Activated CD4-positive, alpha-beta T cell treated with anti-CD3 and anti-CD28 coated beads, Interleukin-2, amount 50 U/mL, for 24 hours (primary cell): ENCODE results near the gene MYBBP1A.

Source experiments
- DNase-seq, 2 donors: peaks; one replicate each; pipeline ENCODE4 v3.0.0-alpha.2; 2020; ENCODE audit warnings: low read depth in 1 of 2, low spot score in 1 of 2

MYBBP1A gene

DNA sequence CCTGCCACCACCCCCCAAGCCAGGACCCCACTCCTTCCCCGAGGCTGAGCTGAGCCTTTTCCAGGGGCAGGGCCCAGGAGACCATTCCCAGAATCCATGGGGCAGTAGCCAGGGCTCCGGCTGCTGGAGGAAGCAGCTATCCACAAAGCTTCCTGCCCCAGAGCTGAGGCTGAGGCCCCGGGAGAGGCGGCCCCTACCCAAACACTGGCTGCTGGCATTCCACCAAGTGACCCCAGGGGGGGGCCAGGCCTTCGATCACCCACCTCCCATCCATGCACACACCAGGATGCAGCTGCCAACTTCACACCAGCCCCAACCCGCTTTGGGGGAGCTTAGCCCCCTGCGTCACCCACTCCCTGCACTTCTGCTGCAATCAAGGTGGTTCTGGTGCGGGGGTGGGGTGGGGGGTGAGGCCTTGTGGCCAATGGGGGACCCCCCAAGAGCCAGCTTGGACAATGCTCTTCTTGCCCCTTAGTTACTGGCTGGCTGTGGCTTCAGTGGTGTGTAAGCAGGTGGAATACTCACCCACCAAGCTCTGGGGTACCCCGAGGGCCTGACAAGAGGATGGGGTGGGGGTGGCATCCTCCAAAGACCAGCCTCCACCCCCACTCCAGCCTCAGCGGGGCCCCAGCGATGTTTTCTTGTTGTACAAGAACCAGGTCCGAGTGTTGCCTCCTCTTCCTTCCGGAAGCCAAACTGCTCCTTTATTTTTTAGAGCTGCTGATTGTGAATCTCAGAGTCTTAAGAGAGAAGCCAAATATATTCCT lies 16.8 kb downstream of the MYBBP1A start:
- DNase-seq, result no peak

DNA sequence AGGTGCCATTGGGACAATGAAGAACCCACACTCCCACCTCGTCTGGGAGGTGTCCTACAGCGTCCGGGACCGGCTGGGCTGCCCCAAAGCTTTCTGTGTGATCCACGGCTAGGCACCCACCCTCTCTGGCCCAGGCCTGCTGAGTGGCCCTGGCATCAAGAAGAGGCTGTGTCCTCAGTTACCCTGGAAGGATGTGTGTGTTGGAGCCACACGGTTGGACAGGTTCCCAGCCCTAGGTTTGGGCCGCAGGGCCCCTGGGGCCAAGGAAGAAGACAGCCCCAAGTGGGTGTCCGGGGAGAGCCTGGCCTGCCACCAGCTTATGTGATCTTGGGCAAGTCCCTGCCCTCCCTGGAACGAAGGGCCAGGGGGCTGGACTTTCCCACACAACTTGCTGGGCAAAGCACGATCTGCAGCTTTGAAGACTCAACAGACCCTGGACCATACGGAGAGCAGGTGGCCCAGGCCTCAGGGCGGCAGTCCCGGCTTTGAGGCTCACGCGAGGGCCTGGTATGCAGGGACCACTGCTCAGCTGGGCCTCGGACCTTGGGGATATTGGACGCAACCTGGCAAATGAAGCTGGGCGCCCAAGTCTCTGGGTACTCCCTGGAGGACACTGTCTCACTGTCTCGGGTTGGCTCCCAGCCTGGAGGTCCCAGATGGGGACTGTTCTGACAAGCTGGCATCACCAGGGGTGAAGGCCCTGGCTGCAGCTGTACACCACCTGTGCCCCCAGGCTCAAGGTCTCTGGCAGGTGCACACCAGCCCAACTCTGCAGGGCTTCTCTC lies 17.5 kb downstream of the MYBBP1A start:
- no peak for DNase-seq

DNA sequence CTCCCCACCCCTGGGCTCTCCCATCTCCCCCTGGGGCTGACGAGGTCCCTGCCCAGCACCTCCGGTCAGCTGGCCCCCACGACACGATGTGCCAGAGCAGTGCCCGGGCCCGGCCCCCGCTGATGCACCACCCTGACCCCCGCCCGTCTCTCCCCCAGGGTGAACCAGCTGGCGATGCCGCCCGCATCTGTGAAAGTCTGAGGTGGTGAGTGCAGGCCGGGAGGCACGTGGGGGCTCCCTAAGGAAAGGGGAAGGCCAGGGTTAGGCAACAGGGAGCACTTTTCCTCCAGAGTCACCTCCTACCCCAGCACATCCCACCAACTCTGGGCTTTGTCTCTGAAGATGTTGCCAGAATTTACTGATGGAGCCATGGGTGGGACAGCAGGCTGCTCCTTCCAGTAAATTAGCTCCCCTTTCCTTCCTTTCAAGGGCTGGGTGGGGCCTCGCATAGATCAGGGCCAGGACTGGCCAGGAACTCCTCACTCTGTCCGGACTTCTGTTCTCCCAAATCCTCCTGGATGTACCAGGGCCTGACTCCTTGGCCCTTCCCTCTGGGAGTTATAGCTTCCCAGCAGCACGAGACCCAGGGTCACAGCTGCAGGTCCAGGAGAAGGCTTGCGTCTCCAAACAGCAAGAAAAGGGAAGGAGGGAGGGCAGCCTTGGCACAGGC lies 18.3 kb downstream of the MYBBP1A start:
- DNase-seq, result no peak

DNA sequence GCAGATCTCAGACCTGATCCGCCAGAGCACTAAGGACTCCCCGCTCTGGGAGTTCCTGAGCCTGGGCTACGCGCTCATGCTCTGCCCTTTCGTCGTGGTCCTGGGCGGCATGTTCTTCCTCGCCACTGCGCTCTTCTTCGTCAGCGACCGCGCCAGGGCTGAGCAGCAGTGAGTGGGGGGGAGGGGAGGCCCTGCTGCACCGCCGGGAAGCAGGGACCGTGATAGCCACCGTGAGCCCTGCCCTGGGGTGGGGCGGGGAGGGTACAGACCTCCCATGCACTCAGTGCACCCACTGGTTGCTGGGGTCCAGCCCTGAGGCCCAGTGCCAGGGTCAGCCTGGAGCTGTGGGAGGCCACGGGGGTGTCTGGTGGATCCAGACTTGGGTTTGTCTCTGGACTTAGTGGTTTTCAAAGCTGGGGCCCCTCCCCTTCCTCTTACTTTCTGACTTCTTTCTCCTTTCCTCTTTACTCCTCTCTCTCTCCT lies 18.9 kb downstream of the MYBBP1A start:
- DNase-seq, result no peak

DNA sequence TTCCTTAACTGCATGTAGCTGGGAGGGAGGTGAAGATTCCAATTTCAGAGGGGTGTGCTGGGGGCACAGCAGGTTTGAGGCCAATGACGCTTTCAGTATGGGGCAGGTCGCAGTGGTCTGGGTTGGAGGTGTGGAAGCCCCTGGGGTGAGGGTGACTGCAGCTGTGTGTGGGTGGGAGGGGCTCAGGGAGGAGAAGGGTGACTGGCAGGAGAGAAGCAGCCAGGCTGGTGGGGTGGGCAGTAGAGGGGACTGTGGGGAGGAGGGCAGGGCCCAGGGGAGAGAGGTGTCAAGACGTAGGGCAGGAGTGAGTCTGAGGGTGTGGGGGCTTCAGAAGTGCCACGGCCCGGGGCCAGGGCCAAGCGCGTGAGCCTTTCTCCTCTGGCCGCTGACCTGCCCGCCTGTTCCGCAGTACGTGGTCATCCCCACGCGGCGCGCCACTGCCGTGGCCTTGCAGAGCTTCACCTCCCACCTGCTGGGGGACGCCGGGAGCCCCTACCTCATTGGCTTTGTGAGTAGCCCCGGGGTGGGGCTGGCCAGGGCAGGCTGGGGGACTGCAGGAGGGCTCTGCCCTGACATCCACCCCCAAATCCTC lies 19.4 kb downstream of the MYBBP1A start:
- no peak for DNase-seq

DNA sequence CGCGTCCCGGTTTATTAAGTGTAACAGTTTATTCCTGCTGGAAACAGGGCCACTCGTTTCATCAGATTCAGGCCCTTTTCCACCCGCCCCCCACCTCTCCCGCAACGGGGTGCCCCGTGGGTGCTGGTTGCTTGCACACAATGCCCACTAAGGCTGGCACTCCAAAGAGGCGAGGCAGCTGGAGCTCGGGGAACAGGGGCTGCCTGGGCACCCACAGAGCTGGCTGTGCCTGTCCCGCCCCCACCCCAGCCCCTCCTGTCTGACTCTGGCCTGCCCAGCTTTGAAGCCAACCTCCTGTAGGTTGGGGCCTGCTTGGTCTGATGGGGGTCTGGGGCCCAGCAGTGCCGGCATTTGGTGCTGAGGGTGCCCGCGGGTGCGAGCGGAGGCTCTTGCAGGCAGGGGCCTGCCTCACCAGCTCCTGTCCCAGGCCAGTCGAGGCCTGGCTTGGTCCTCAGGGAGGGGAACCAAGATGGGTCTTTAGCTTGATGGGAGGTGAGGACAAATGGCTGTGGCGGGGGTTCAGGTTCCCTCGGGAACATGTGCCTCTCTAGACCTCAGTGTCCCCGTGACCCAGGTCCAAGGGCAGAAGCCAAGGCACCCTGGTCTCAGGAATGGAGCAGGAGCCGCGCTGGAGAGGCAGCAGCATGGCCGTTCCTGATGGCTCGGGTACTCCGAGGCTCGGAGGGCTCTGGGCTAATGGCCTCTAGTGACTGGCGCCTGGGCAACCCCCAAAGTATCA lies 20.1 kb downstream of the MYBBP1A start:
- DNase-seq, result no peak

DNA sequence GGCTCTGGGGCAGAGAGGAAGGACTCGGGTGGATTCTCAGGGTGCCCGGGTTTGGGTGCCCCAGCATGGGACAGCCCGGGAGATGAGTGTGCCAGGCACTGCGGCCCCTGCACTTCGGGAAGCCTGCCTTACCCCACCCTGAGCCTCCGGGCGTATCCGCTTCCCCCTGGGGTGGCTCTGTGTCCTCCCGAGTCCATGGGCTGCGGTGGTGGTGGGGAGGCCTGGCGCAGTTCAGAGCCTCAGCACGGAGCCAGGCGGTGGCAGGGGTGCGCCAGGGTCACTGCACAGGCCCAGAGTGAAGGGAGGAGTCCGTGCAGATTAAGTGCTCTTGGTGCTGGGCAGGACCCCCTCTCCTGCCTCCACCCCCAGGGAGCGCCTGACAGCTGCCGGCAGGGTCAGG lies 20.7 kb downstream of the MYBBP1A start:
- DNase-seq, result no peak

DNA sequence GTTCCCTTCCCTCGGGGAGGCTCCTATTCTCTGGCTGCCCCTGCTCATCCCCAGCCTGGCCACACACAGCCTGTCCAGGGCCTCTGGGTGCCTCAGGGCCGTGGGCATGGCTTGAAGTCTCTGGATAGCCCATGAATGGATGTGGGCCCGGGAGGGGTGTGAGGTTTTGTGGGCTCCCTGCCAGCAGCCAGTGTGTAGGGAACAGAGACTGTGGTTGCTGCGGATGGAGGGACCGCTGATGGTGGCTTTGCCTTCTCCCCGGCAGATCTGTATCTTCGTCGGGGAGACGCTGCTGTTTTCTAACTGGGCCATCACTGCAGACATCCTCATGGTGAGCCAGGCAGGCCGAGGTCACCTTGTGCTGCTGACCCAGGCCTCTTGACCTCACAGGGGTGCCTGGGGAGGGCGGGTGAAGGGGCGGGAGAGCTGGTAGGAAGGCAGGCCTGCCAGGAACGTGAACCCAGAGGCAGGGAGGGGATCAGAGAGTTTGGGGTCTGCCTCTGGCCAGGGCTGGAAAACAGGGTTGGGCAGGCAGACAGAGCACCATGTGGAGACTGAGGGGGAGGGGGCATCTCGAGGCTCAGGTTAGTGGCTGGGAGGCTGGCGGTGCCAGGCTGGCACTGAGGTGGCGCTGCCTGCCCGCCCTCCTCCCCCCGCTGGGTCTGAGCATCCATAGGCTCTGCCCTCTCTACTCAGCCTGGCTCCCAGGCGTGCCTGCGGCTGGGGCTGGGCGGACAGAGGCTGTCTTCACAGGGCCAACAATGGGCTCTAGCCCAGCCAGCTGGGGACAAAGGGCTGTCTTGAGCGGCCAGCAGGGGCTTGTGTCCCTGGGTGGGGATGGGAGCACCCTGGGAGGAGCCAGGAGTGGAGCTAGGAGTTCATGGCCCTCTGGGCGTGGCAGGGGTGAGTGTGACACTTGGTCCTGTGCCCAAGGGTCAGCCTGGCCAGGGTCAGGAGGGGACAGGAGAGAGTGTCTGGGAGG lies 21.4 kb downstream of the MYBBP1A start:
- DNase-seq, result no peak

DNA sequence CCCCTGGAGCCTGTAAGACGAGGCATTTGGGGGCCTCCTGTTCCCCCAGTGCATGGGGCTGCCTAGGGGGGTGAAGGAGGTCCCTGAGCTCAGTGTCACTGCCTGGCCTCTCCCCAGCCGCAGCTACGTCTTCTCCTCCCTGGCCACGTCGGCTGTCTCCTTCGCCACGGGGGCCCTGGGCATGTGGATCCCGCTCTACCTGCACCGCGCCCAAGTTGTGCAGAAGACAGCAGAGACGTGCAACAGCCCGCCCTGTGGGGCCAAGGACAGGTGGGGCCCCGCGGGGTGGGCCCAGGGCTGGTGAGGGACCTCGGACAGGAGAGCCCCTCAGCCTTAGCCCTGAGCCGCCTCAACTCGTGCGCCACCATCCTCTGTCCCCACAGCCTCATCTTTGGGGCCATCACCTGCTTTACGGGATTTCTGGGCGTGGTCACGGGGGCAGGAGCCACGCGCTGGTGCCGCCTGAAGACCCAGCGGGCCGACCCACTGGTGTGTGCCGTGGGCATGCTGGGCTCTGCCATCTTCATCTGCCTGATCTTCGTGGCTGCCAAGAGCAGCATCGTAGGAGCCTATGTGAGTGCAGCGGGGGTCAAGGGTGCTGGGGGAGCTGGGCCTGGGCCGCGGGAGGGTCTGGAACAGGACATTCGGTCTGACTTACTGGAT lies 22.2 kb downstream of the MYBBP1A start:
- no peak for DNase-seq

DNA sequence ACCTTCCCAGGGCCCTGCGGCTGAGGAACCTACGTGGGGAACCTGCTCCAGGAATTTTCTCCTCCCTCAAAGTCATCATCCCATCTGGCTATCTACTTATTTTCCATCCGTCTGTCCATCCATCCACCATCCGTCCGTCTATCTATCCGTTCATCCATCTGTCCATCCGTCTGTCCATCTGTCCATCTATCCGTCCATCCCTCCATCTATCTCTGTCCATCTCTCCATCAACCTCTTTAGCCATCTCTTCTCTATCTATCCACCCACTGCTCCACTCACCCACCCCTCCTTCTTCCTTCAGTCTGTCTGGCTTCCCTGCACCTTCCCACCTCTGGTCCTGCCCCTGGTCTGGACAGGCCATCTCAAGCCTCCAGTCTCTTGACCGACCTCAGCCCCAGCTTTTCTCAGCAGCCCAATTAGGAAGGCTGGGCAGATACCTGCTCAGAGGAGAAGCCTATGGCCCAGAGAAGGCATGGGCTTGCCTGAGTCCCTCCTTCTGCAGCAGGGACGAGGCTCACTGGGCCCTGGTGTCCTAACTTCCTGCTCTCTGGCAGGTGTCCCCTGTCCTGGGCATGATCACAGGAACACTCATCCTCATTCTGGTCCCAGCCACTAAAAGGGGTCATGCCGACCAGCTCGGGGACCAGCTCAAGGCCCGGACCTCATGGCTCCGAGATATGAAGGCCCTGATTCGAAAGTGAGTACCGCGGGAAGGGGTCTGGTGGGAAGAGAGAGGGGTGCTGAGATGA lies 23.0 kb downstream of the MYBBP1A start:
- no peak for DNase-seq

DNA sequence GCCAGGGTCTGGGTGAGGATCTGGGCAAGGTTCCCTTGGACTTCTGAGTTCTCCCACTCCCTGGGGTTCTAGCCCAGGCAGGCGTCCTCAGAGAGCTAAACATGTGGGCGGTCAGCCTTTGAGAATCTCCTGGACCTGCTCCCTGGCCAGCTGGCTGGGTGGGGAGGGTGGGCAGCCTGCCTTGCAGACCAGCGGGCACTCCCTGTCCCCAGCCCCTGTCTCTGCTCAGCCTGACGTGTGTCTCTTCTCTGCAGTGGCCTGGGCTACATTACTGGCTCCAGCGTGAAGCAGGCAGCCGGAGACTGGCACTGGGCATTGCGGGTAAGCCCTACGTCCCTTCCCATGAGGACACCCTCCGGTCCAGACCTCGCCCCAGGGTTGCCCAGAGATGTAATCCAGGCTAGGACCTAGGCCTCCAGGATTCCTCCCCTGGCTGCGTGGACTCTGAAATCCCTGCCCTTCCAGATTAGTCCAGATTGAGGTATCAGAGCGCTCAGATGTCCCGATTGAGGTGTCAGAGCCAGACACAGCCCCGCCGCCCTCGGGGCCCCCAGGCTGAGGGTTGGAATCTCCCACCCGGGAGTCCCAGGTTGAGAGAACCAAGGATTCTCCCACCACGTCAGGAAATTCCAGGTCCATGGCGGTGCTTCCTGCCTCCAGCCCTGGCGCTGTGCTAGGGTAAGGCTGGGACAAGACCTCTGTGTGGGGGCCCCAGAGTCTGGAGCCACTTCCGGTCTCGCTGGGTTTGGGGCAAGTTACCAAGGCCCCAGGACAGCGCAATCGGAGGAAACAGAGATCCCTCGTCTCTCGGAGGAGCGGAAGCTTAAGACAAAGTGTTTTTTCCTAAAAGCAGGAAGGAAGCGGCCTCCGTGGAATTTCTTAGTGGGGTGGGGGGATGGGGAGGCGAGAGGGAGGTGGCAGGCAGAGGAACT lies 24.1 kb downstream of the MYBBP1A start:
- DNase-seq, result no peak

DNA sequence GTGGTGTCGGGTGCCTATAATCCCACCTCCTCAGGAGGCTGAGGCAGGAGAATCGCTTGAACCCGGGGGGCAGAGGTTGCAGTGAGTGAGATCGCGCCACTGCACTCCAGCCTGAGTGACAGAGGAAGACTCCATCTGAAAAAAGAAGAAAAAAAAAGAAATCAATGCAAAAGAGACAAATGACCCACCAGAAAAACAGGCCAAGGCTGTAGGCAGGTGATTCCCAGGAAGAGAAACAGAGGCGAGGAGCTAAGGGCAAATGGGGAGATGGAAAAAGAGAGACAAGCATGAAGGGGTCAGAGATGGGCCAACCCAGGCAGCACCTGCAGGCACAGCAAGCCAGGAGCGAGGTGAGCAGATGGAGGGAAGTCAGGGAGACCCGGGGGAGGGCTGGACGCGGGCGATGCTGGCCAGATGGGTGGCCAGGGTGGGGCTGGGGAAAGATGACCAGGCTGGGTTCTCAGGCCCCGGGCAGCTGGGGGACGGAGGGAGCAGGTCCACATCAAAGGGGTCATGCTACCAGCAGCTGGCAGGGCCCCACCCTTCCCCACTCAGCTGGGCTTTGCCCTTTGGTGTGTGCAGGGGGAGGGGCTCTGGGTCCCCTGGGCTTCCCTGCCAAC lies 25.5 kb downstream of the MYBBP1A start:
- DNase-seq, result no peak

DNA sequence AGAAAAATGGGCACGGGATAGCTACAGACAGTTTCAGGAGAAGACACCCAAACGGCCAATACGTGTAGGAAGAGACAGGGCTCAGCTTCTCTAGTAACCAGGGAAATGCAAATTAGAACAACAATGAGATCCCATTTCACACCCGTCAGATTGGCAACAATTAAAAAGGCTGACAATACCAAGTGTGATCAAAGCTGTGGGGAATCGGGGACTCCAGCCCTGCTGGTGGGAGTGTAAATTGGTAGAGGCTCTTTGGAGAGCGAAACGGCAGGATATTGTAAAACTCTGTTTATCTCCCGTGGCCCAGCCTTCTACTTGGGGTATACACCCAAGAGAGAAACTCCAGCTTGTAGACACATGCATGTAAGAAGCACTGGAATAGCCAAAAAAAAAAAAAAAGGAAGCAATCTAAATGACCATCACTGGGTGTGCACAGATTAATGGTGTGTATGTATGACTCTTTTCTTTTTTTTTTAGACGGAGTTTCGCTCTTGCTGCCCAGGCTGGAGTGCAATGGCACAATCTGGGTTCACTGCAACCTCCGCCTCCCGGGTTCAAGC lies 27.5 kb downstream of the MYBBP1A start:
- DNase-seq, result no peak

DNA sequence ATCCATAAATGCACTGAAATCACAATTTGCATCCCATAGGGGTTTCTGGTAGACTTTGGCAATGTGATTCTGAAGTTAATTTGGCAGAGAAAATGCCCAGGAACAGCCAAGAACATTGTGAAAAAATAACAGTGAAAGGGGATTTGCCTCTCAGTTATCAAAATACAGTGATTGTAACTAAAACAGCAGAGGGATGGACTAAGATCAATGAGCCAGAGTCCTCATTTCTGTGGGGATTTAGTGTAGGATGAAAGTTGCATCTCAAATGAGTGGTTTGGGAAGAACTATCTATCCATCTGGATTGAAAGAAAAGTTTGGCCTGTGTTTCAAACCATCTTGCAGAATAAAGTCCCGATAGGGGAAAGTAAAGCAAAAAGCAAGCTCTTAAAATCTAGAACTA lies 28.1 kb downstream of the MYBBP1A start:
- DNase-seq, result no peak

DNA sequence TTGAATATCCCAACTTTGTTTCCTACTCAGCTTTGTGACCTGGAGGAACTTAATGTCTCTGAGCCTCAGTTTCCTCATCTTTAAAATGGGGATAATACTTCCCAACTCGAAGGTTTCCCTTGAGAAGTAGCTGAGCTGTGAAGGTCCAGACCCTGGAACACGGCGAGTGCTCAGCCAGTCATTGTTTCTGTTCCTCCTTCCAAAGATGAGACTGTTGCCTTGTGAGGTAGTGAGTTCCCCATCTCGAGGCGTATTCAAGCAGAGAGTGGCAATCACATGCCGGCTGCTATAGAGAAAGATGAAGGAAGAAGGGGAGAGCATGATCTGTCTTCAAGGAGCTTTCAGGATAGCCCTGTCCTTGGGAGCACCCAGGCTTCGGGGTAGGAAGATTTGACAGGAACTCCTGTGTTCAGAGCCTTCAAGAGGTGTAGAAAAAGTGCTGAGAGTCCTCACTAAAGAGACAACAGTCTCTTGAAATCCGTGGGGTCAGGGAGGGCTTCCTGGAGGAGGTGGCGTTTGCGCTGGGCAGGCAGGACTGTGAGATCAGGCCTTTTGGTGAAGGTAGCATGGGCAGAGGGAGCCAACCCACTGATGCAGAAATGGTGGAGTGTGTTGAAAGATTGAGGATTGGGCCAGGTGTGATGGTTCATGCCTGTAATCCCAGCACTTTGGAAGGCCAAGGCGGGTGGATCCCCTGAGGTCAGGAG lies 29.3 kb downstream of the MYBBP1A start:
- DNase-seq, result no peak

DNA sequence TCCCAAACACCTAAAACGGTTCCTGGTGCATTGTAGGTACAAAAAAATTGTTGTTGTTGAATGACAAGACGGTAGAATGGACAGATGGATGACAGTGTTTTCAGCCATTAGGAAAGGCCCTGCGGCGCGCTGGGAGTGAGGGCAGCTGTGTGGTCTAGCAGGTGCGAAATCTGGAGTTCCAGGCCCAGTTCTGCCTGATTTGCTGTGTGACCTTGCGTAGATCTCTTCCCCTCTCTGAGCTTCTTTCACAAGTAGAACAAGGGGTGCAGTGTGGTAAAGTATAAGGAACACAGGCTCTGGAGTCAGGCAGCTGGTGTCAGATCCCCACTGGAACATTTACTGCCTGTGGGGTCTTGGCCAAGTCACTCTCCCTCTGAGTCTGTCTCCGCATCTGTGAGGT lies 31.2 kb downstream of the MYBBP1A start:
- no peak for DNase-seq
